DOHH2 (cell line): ENCODE data around the gene PGS1.

Experiments
- H3F3A ChIP-seq: fragments of 200-600 bp; sonication (generic), shearing (Covaris generic); 2 replicates; pipeline ENCODE4 v1.6.0; 2016; ENCODE audit warnings: antibody characterized with exemption, mild to moderate bottlenecking; ENCODE audit not compliant: control insufficient read depth, insufficient read depth
- H3K27ac ChIP-seq: fragments of 200-600 bp; sonication (generic); 2 replicates; pipeline ENCODE4 v1.5.1; 2014; ENCODE audit warnings: low read depth, mild to moderate bottlenecking, low read length, moderate library complexity
- H3K27me3 ChIP-seq: fragments of 200-600 bp; sonication (generic); 2 replicates; pipeline ENCODE4 v1.6.1; 2014; ENCODE audit warnings: mild to moderate bottlenecking, low read length, mixed read lengths; ENCODE audit not compliant: control insufficient read depth
- H3K36me3 ChIP-seq: fragments of 200-600 bp; sonication (generic); 2 replicates; pipeline ENCODE4 v1.6.1; 2014; ENCODE audit warnings: mild to moderate bottlenecking, low read length, moderate library complexity, mixed read lengths; ENCODE audit not compliant: control insufficient read depth
- H3K4me1 ChIP-seq: fragments of 200-600 bp; sonication (generic); 2 replicates; pipeline ENCODE4 v1.6.1; 2014; ENCODE audit warnings: mild to moderate bottlenecking, low read length, mixed read lengths; ENCODE audit not compliant: control insufficient read depth
- H3K4me2 ChIP-seq: fragments of 200-600 bp; sonication (generic); 2 replicates; pipeline ENCODE4 v1.6.0; 2014; ENCODE audit warnings: mild to moderate bottlenecking, low read length, moderate library complexity
- H3K4me3 ChIP-seq: fragments of 200-600 bp; sonication (generic); 2 replicates; pipeline ENCODE4 v1.5.1; 2014; ENCODE audit warnings: mild to moderate bottlenecking, low read length, mixed read lengths
- H3K79me2 ChIP-seq: fragments of 200-600 bp; sonication (generic); 2 replicates; pipeline ENCODE4 v1.6.1; 2014; ENCODE audit warnings: mild to moderate bottlenecking, low read length, mixed read lengths; ENCODE audit not compliant: control insufficient read depth
- H3K9me2 ChIP-seq: fragments of 200-600 bp; sonication (generic); replicated peaks from 2 replicates; pipeline ENCODE4 v1.6.1; 2014; ENCODE audit warnings: mild to moderate bottlenecking, low read length, mixed read lengths; ENCODE audit not compliant: control insufficient read depth
- H3K9me3 ChIP-seq: fragments of 200-600 bp; sonication (generic); 2 replicates; pipeline ENCODE4 v1.6.1; 2014; ENCODE audit warnings: antibody characterized with exemption, low read length, mixed read lengths; ENCODE audit not compliant: control insufficient read depth, insufficient read depth
- H4K20me1 ChIP-seq: fragments of 200-600 bp; sonication (generic); 2 replicates; pipeline ENCODE4 v1.6.0; 2014; ENCODE audit warnings: low read depth, mild to moderate bottlenecking, antibody characterized with exemption, low read length, moderate library complexity; ENCODE audit not compliant: control insufficient read depth, insufficient read depth
- EZH2phosphoT487 ChIP-seq: fragments of 200-600 bp; sonication (generic); IDR thresholded peaks from 2 replicates; pipeline ENCODE4 v1.6.1; 2017; ENCODE audit warnings: borderline replicate concordance, mild to moderate bottlenecking, antibody characterized with exemption, low read length, moderate library complexity, mixed read lengths
- TF ChIP-seq, protein P1 (sequence below): fragments of 200-600 bp; sonication (generic); IDR thresholded peaks from one replicate; pipeline ENCODE4 v1.5.1; 2014; ENCODE audit warnings: antibody characterized with exemption, mild to moderate bottlenecking, low read depth, low read length; ENCODE audit not compliant: poor library complexity, severe bottlenecking

PGS1 gene

DNA sequence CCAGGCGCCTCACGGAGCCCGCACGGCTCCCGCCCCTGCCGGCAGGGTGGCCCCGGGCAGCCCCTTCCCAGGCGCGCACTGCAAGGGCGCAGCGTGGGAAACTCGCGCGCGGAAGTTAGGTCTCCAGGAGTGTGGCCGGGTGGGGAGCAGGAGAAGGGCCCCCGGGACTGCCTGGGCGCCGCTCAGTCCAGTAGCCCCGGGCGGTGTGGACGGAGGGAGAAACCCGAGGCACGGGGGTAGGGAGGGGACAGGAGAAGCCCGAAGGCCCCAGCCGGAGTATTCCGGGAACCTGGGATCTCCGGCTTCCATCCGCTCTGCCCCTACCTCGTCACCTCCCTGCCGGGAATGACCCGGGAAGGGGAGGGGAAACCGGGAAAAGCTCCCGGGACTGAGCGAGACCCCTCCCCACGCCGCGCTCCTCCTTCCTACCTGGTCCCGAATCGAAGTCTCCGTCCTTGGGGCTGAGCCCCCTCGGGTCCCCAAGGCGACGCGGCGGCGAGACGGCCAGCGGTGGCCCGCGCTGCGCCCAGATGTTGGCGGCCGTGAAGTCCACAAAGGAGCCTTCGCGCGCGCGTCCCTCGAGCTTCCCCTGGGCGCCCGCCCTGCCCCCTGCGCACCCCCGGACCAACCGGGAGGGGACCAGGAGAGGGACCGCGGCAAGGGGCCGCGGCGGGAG is 19.0 kb upstream of the PGS1 start:
- peaks cover 37% of the 10 kb centered on the region for H3K4me1 ChIP-seq
- no peaks in the 10 kb centered on the region for H3K36me3 ChIP-seq
- peak overlapping the region; percentile 72 for H3K4me2 ChIP-seq
- no peaks in the 10 kb centered on the region; the same call in 1 of the 2 replicates for H3F3A ChIP-seq
- no peaks in the 10 kb centered on the region for H3K9me2 ChIP-seq
- peak; percentile 63; the same call in 1 of the 2 replicates for TF ChIP-seq EZH2phosphoT487
- TF ChIP-seq, protein P1, sequence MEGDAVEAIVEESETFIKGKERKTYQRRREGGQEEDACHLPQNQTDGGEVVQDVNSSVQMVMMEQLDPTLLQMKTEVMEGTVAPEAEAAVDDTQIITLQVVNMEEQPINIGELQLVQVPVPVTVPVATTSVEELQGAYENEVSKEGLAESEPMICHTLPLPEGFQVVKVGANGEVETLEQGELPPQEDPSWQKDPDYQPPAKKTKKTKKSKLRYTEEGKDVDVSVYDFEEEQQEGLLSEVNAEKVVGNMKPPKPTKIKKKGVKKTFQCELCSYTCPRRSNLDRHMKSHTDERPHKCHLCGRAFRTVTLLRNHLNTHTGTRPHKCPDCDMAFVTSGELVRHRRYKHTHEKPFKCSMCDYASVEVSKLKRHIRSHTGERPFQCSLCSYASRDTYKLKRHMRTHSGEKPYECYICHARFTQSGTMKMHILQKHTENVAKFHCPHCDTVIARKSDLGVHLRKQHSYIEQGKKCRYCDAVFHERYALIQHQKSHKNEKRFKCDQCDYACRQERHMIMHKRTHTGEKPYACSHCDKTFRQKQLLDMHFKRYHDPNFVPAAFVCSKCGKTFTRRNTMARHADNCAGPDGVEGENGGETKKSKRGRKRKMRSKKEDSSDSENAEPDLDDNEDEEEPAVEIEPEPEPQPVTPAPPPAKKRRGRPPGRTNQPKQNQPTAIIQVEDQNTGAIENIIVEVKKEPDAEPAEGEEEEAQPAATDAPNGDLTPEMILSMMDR = no peak
- H4K20me1 ChIP-seq = peaks cover 8% of the 10 kb centered on the region
- peaks cover 84% of the 10 kb centered on the region for H3K27me3 ChIP-seq
- no peaks in the 10 kb centered on the region for H3K9me3 ChIP-seq
- no peaks in the 10 kb centered on the region for H3K79me2 ChIP-seq
- no peak overlapping the region for H3K27ac ChIP-seq
- H3K4me3 ChIP-seq = peak overlapping the region; percentile 50; the same call in 1 of the 2 replicates

- H3K79me2 ChIP-seq = no peaks in the 10 kb centered on the region
- H3K27ac ChIP-seq = no peak within 1 kb of the TSS
- H4K20me1 ChIP-seq = peaks cover 8% of the 10 kb centered on the region
- TF ChIP-seq EZH2phosphoT487 = no peak
- TF ChIP-seq, protein P1 = no peak
- peak within 1 kb of the TSS; percentile 72 for H3K4me2 ChIP-seq
- peak within 1 kb of the TSS; percentile 50 for H3K4me3 ChIP-seq
- no peaks in the 10 kb centered on the region for H3K9me3 ChIP-seq
- H3F3A ChIP-seq = no peaks in the 10 kb centered on the region; the same call in 1 of the 2 replicates
- peaks cover 37% of the 10 kb centered on the region for H3K4me1 ChIP-seq
- no peaks in the 10 kb centered on the region for H3K36me3 ChIP-seq
- H3K9me2 ChIP-seq = no peaks in the 10 kb centered on the region
- H3K27me3 ChIP-seq = peaks cover 86% of the 10 kb centered on the region
Measured at GRCh38 chr17:78359997-78360370, 18.5 kb upstream of the PGS1 start, which contains the start of gene SOCS3. TSS of gene SOCS3 (minus strand) at chr17:78360077. CDS start at chr17:78359095, 982 bp downstream.

GRCh38 chr17:78360371-78361224 is 17.9 kb upstream of the PGS1 start:
- peaks cover 86% of the 10 kb centered on the region for H3K27me3 ChIP-seq
- H3F3A ChIP-seq = no peaks in the 10 kb centered on the region; the same call in 1 of the 2 replicates
- TF ChIP-seq EZH2phosphoT487 = no peak; the same call in 1 of the 2 replicates
- TF ChIP-seq, protein P1 = peak; percentile 98
- H3K4me1 ChIP-seq = peaks cover 31% of the 10 kb centered on the region
- no peaks in the 10 kb centered on the region for H3K36me3 ChIP-seq
- H3K4me2 ChIP-seq = peak overlapping the region; percentile 72
- H4K20me1 ChIP-seq = peaks cover 8% of the 10 kb centered on the region
- no peaks in the 10 kb centered on the region for H3K79me2 ChIP-seq
- no peak overlapping the region for H3K27ac ChIP-seq
- H3K4me3 ChIP-seq = peak overlapping the region; percentile 50
- H3K9me2 ChIP-seq = no peaks in the 10 kb centered on the region
- no peaks in the 10 kb centered on the region for H3K9me3 ChIP-seq
